ENCODE results near the gene NSF.

Gene NSF

GRCh38 chr17:46727572-46728348 lies 137.3 kb downstream of the NSF start:
- no peak overlapping the region for H3K4me3 ChIP-seq (ENCODE audit: low read depth, low read length)
- TF ChIP-seq, protein P1, sequence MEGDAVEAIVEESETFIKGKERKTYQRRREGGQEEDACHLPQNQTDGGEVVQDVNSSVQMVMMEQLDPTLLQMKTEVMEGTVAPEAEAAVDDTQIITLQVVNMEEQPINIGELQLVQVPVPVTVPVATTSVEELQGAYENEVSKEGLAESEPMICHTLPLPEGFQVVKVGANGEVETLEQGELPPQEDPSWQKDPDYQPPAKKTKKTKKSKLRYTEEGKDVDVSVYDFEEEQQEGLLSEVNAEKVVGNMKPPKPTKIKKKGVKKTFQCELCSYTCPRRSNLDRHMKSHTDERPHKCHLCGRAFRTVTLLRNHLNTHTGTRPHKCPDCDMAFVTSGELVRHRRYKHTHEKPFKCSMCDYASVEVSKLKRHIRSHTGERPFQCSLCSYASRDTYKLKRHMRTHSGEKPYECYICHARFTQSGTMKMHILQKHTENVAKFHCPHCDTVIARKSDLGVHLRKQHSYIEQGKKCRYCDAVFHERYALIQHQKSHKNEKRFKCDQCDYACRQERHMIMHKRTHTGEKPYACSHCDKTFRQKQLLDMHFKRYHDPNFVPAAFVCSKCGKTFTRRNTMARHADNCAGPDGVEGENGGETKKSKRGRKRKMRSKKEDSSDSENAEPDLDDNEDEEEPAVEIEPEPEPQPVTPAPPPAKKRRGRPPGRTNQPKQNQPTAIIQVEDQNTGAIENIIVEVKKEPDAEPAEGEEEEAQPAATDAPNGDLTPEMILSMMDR (IDR thresholded peaks at IDR 0.05; ENCODE audit: insufficient read depth, low read depth, low read length, missing control alignments), result no peak
- DNase-seq (ENCODE audit: low read depth), result no peak

DNA sequence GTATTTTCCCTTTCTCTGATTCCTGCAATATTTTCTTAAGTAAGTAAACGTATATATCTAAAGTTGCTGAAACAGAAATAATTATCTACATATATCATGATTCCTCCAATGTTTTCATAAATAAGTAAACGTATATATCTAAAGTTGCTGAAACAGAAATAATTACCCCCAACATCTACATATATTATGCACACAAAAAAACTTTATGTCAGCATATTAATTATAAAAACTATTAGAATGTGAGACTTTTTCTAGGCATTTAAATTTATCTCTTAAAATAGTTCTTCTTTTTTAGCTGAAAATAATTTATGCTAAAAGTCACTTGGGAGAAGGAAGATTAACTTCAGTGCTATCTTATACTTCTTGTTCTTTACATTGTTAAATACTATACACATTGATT lies 139.6 kb downstream of the NSF start:
- TF ChIP-seq, protein P1 (IDR thresholded peaks at IDR 0.05; ENCODE audit: insufficient read depth, low read depth, low read length, missing control alignments), result no peak
- no peak for DNase-seq (ENCODE audit: low read depth)
- H3K4me3 ChIP-seq (ENCODE audit: low read depth, low read length), result no peak overlapping the region

DNA sequence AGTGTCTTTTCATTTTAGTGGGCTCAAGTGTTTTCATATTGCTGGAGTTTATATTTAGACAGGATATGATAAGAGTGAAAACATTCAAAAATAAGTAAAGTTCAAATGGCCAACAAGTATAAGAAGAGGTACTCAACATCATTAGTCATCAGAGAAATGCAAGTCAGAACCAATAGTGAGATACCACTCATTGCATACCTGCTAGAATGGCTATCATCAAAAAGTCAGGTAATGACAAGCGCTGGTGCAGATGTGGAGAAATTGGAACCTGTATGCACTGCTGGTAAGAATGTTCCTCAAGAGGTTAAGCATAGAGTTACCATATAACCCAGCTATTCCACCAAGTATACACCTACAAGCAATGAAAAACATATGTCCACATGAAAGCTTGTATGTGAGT lies 140.2 kb downstream of the NSF start:
- TF ChIP-seq, protein P1 (IDR thresholded peaks at IDR 0.05; ENCODE audit: insufficient read depth, low read depth, low read length, missing control alignments), result no peak
- DNase-seq (ENCODE audit: low read depth), result no peak
- no peak overlapping the region for H3K4me3 ChIP-seq (ENCODE audit: low read depth, low read length)

DNA sequence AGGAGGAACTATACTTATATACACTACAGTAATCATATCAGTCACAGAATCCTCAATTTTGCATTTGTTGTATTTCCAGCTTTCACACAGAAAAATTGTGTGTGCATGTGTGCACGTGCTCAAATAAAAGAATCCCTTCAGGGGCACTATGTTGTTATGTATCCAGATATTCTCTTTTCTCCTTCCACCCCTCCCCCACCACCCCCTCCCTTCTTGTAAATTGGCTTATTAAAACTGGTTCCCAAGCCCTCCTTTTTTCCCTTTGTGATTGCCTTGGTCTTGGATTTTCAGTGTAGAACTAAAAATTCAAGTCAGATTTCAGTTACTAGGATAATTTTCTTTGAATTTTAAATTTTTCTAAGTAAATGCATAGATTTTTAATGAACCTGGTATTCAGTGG lies 141.7 kb downstream of the NSF start:
- TF ChIP-seq, protein P1 (IDR thresholded peaks at IDR 0.05; ENCODE audit: insufficient read depth, low read depth, low read length, missing control alignments), result no peak
- H3K4me3 ChIP-seq (ENCODE audit: low read depth, low read length), result no peak overlapping the region
- no peak for DNase-seq (ENCODE audit: low read depth)

GRCh38 chr17:46732754-46733398 lies 142.4 kb downstream of the NSF start:
- TF ChIP-seq, protein P1 (IDR thresholded peaks at IDR 0.05; ENCODE audit: insufficient read depth, low read depth, low read length, missing control alignments), result no peak
- no peak overlapping the region for H3K4me3 ChIP-seq (ENCODE audit: low read depth, low read length)

GRCh38 chr17:46733837-46734475 lies 143.5 kb downstream of the NSF start:
- H3K4me3 ChIP-seq (ENCODE audit: low read depth, low read length), result no peak overlapping the region
- no peak for DNase-seq (ENCODE audit: low read depth)
- TF ChIP-seq, protein P1 (IDR thresholded peaks at IDR 0.05; ENCODE audit: insufficient read depth, low read depth, low read length, missing control alignments), result no peak

More at GRCh38 chr17:46732754-46733398, 142.4 kb downstream of the NSF start:
- DNase-seq (ENCODE audit: low read depth), result no peak

All from GM12865 (cell line).